H1 (cell line): ENCODE data around the gene NR3C2. TPM values are rescaled to one million over a fixed set of nuclear protein-coding genes. Genes with fewer than 3 reads are reported as not detected.

ENCODE experiments used
- CTCF ChIA-PET: fragments of 300-600 bp; sonication (Branson Sonifier 250); formaldehyde crosslinking; loops from one replicate; lab custom pipeline; 2021; ENCODE audit not compliant: partially characterized antibody; lab: Charles Lee
- POLR2A ChIA-PET: fragments of 300-600 bp; sonication (Branson Sonifier 250); formaldehyde crosslinking; loops from one replicate; lab custom pipeline; 2021; ENCODE audit warnings: inconsistent platforms; ENCODE audit not compliant: partially characterized antibody; lab: Charles Lee
- DNase-seq, 2 experiments: peaks; one replicate each; pipeline versions ENCODE4 v3.0.0 to v3.0.0-alpha.2; 2010 to 2022; ENCODE audit warnings: low spot score in 2 of 2, low read depth in 1 of 2, mixed read lengths in 1 of 2
- FAIRE-seq: peaks from 2 replicates; lab custom pipeline; 2011; peaks lifted over from hg19 to GRCh38; lab: Jason Lieb, UNC
- H2AFZ ChIP-seq: 2 replicates; pipeline ENCODE4 v1.8.1; 2012; ENCODE audit warnings: low read length, inconsistent platforms
- H2AK5ac ChIP-seq: 2 replicates; pipeline ENCODE4 v1.6.1; 2013; ENCODE audit warnings: low read depth, low read length
- H2BK120ac ChIP-seq: replicated peaks from 2 replicates; pipeline ENCODE3; 2013; ENCODE audit warnings: low read depth, low read length, inconsistent platforms
- H2BK12ac ChIP-seq: 2 replicates; pipeline ENCODE4 v1.6.1; 2013; ENCODE audit warnings: low read depth, low read length
- H2BK15ac ChIP-seq: 2 replicates; pipeline ENCODE4 v1.6.1; 2013; ENCODE audit warnings: low read length
- H2BK20ac ChIP-seq: 2 replicates; pipeline ENCODE4 v1.6.1; 2013; ENCODE audit warnings: low read length
- H2BK5ac ChIP-seq: 2 replicates; pipeline ENCODE4 v1.6.1; 2013; ENCODE audit warnings: low read depth, low read length
- H3K14ac ChIP-seq: 2 replicates; pipeline ENCODE4 v1.6.1; 2013; ENCODE audit warnings: inconsistent platforms; ENCODE audit not compliant: insufficient read length
- H3K18ac ChIP-seq: 2 replicates; pipeline ENCODE4 v1.6.1; 2013; ENCODE audit warnings: low read length; ENCODE audit errors: extremely low read depth
- H3K23ac ChIP-seq: 2 replicates; pipeline ENCODE4 v1.6.1; 2013; ENCODE audit warnings: inconsistent platforms; ENCODE audit not compliant: insufficient read length
- H3K23me2 ChIP-seq: 2 replicates; pipeline ENCODE4 v1.6.1; 2013; ENCODE audit warnings: low read depth, low read length
- H3K27ac ChIP-seq: 2 replicates; pipeline ENCODE4 v1.6.1; 2011; ENCODE audit warnings: low read depth, low read length, inconsistent platforms
- H3K27me3 ChIP-seq, 4 experiments: replicated peaks in 1 of 4; 1 replicate in 1 of 4; 2 replicates in 3 of 4; pipeline versions ENCODE4 v1.6.1 to v1.8.1; 2011 to 2013; ENCODE audit warnings: low read length in 3 of 4, mild to moderate bottlenecking in 3 of 4, inconsistent platforms in 2 of 4, mixed read lengths in 2 of 4, moderate library complexity in 1 of 4; ENCODE audit not compliant: control insufficient read depth in 3 of 4, insufficient read depth in 3 of 4; ENCODE audit errors: extremely low read depth in 1 of 4
- H3K36me3 ChIP-seq, 4 experiments: 2 replicates each; pipeline versions ENCODE4 v1.6.1 to v1.8.1; 2011 to 2013; ENCODE audit warnings: mild to moderate bottlenecking in 4 of 4, low read length in 3 of 4, moderate library complexity in 2 of 4, control low read depth in 1 of 4, inconsistent platforms in 1 of 4; ENCODE audit not compliant: insufficient read depth in 4 of 4, control insufficient read depth in 2 of 4
- H3K4ac ChIP-seq: replicated peaks from 2 replicates; pipeline ENCODE3; 2013; ENCODE audit warnings: low read length, low read depth, mixed read lengths, inconsistent platforms; ENCODE audit not compliant: insufficient read length
- H3K4me1 ChIP-seq, 4 experiments: replicated peaks in 1 of 4; 1 replicate in 1 of 4; 2 replicates in 3 of 4; pipeline versions ENCODE4 v1.6.1 to v1.8.1; 2011 to 2013; ENCODE audit warnings: low read length in 3 of 4, inconsistent platforms in 2 of 4, mixed read lengths in 1 of 4; ENCODE audit not compliant: insufficient read depth in 4 of 4, control insufficient read depth in 3 of 4
- H3K4me2 ChIP-seq, 2 experiments: 2 replicates each; pipeline versions ENCODE4 v1.6.1 to v1.8.1; 2011 to 2013; ENCODE audit warnings: low read depth in 2 of 2, low read length in 2 of 2, control low read depth in 1 of 2, inconsistent platforms in 1 of 2, mild to moderate bottlenecking in 1 of 2; ENCODE audit not compliant: insufficient read depth in 1 of 2
- H3K4me3 ChIP-seq, 4 experiments: fragments of 200-600, 300-600 bp in 1 of 4; sonication (generic), shearing (Covaris generic), sonication (Bioruptor Twin) in 1 of 4; 2 replicates each; pipeline versions ENCODE4 v1.5.1 to v1.8.1; 2011 to 2016; ENCODE audit warnings: low read length in 4 of 4, low read depth in 3 of 4, control low read depth in 2 of 4, inconsistent platforms in 2 of 4, mild to moderate bottlenecking in 2 of 4, mixed read lengths in 1 of 4, moderate library complexity in 1 of 4; ENCODE audit not compliant: insufficient read depth in 2 of 4; ENCODE audit errors: extremely low read depth in 1 of 4
- H3K56ac ChIP-seq: replicated peaks from 2 replicates; pipeline ENCODE3; 2013; ENCODE audit warnings: low read depth, mild to moderate bottlenecking, mixed read lengths, low read length, inconsistent platforms; ENCODE audit not compliant: insufficient read length
- H3K79me1 ChIP-seq: 2 replicates; pipeline ENCODE4 v1.6.1; 2013; ENCODE audit warnings: low read depth, low read length, control low read depth
- H3K79me2 ChIP-seq, 2 experiments: 2 replicates each; pipeline versions ENCODE4 v1.6.1 to v1.8.1; 2012 to 2013; ENCODE audit warnings: low read length in 2 of 2, mild to moderate bottlenecking in 2 of 2, inconsistent platforms in 1 of 2; ENCODE audit not compliant: insufficient read depth in 2 of 2, control insufficient read depth in 1 of 2
- H3K9ac ChIP-seq, 4 experiments: replicated peaks in 1 of 4; 1 replicate in 1 of 4; 2 replicates in 3 of 4; pipeline versions ENCODE4 v1.6.1 to v1.8.1; 2011 to 2013; ENCODE audit warnings: low read depth in 3 of 4, low read length in 3 of 4, control low read depth in 2 of 4, mild to moderate bottlenecking in 2 of 4, moderate library complexity in 2 of 4, inconsistent platforms in 1 of 4; ENCODE audit errors: extremely low read depth in 1 of 4
- H3K9me3 ChIP-seq, 2 experiments: 2 replicates each; pipeline versions ENCODE4 v1.6.1 to v1.8.1; 2012 to 2013; ENCODE audit warnings: mild to moderate bottlenecking in 2 of 2, moderate library complexity in 2 of 2, control low read depth in 1 of 2, inconsistent platforms in 1 of 2, low read depth in 1 of 2, low read length in 1 of 2, mixed read lengths in 1 of 2; ENCODE audit not compliant: insufficient read depth in 2 of 2
- H4K20me1 ChIP-seq, 2 experiments: replicated peaks in 1 of 2; 2 replicates each; pipeline versions ENCODE3 to v1.8.1; 2011 to 2013; ENCODE audit warnings: inconsistent platforms in 2 of 2, low read length in 2 of 2, mild to moderate bottlenecking in 1 of 2; ENCODE audit not compliant: insufficient read depth in 2 of 2, control insufficient read depth in 1 of 2
- H4K5ac ChIP-seq: 2 replicates; pipeline ENCODE4 v1.6.1; 2013; ENCODE audit warnings: low read length, low read depth, mixed read lengths, inconsistent platforms; ENCODE audit not compliant: insufficient read length
- H4K8ac ChIP-seq: 2 replicates; pipeline ENCODE4 v1.8.0; 2013; ENCODE audit warnings: mild to moderate bottlenecking, moderate library complexity, low read length, inconsistent platforms; ENCODE audit not compliant: insufficient read depth; ENCODE audit errors: extremely low read depth
- H4K91ac ChIP-seq: replicated peaks from 2 replicates; pipeline ENCODE3; 2013; ENCODE audit warnings: low read length, mixed read lengths, inconsistent platforms; ENCODE audit not compliant: insufficient read length
- ATF2 ChIP-seq: IDR thresholded peaks from 2 replicates; pipeline ENCODE4 v1.6.1; 2012; ENCODE audit warnings: low read length, inconsistent platforms
- EGR1 ChIP-seq: IDR thresholded peaks from 2 replicates; pipeline ENCODE4 v1.6.1; 2011; ENCODE audit warnings: low read depth, low read length, borderline replicate concordance
- EP300 ChIP-seq, 2 experiments: IDR thresholded peaks; 1 replicate in 1 of 2; 2 replicates in 1 of 2; pipeline ENCODE4 v1.6.1; 2011 to 2012; ENCODE audit warnings: low read depth in 2 of 2, low read length in 2 of 2, mild to moderate bottlenecking in 2 of 2, borderline replicate concordance in 1 of 2, inconsistent platforms in 1 of 2, moderate library complexity in 1 of 2
- HDAC6 ChIP-seq: IDR thresholded peaks from one replicate; pipeline ENCODE4 v1.7.1; 2012; ENCODE audit warnings: low read depth, mild to moderate bottlenecking, inconsistent platforms, low read length, moderate library complexity
- KDM4A ChIP-seq: IDR thresholded peaks from one replicate; pipeline ENCODE4 v1.7.1; 2012; ENCODE audit warnings: low read depth, mild to moderate bottlenecking, moderate library complexity, low read length, inconsistent platforms; ENCODE audit not compliant: severe bottlenecking
- KDM5A ChIP-seq: fragments of 200-600 bp; IDR thresholded peaks from 2 replicates; pipeline ENCODE4 v1.7.1; 2012; ENCODE audit warnings: mild to moderate bottlenecking, low read length, inconsistent platforms, mixed read lengths
- RXRA ChIP-seq: IDR thresholded peaks from 2 replicates; pipeline ENCODE4 v1.6.1; 2011; ENCODE audit warnings: low read depth, mild to moderate bottlenecking, low read length, moderate library complexity; ENCODE audit not compliant: insufficient read depth
- SIN3A ChIP-seq, 2 experiments: IDR thresholded peaks in 1 of 2; conservative IDR thresholded peaks in 1 of 2; 2 replicates each; pipeline ENCODE4 v1.6.1; 2011 to 2012; ENCODE audit warnings: low read length in 2 of 2, improper control_type of control experiment in 1 of 2, low read depth in 1 of 2, mild to moderate bottlenecking in 1 of 2
- SIX5 ChIP-seq: IDR thresholded peaks from 2 replicates; pipeline ENCODE4 v1.6.1; 2011; ENCODE audit warnings: mild to moderate bottlenecking, low read depth, low read length
- ZNF274 ChIP-seq: IDR thresholded peaks from 2 replicates; pipeline ENCODE4 v1.7.0; 2012; ENCODE audit warnings: low read length, borderline replicate concordance; ENCODE audit errors: extremely low read depth
- WGBS, 2 experiments: shearing (Covaris generic) in 1 of 2; methylation state at CpG; one replicate each; pipeline versions ENCODE4 v1.1.6 to v1.1.7; 2013 to 2015; ENCODE audit warnings: low lambda C conversion rate in 2 of 2, mixed read lengths in 2 of 2, inconsistent platforms in 1 of 2, low coverage in 1 of 2, missing lambda C conversion rate in 1 of 2; ENCODE audit not compliant: insufficient replicate concordance in 2 of 2, insufficient coverage in 1 of 2, insufficient read length in 1 of 2; ENCODE audit errors: extremely low coverage in 1 of 2, missing lambda C conversion rate in 1 of 2; 5-methylcytosine and 5-hydroxymethylcytosine counted together
- polyA plus RNA-seq, 7 experiments: library from polyadenylated mRNA; depleted of rRNA in 3 of 7; stranded (reverse) in 5 of 7; unstranded in 2 of 7; fragments of >200 nt in 5 of 7; fragments of 200-250 nt in 2 of 7; gene quantifications; 1 replicate in 5 of 7; 2 replicates in 1 of 7; 4 replicates in 1 of 7; pipeline versions ENCODE4 v1.2.1 to v1.2.3, GENCODE V29; 2011 to 2013; ENCODE audit warnings: missing spikeins in 2 of 7, mixed read lengths in 2 of 7
- total RNA-seq: library from RNA; stranded (reverse); fragmentation: NEBNext Ultra II Directional; extraction: Animal tissue kit (Norgen Biotek cat#: 25700); gene quantifications from 2 replicates; pipeline ENCODE4 v1.2.1, GENCODE V29; 2021

The NR3C2 gene
- total and polyA plus RNA-seq, 2 of the 8 experiments (the other 6 are each of a cell fraction or from before 2014, with no cell fraction given) = 0.80 to 3.9 TPM

DNA sequence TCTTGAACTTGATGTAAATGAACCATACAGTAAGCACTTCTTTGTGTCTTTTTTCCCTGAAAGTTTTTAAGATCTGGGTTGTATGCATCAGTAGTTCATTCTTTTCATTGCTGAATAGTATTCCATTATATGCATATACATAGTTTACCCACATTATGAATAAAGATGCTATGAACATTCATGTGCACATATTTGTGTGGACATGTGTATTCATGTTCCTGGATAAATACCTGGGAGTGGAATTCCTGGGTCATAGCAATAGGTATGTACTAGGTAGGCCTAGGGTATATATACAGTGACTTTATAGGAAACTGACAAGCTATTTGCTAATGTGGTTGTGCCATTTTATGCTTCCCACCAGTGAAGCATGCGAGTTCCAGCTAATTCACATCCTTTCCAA lies 215.9 kb downstream of the NR3C2 start:
- Histone ChIP-seq H3K23me2 (no peaks in the 10 kb centered on the region), H2BK120ac (no peak overlapping the region), H2BK20ac (no peak overlapping the region), H3K4me3 (no peak overlapping the region), H3K9me3 (no peaks in the 10 kb centered on the region), H3K9ac (no peak overlapping the region), H3K4ac (no peak overlapping the region), H4K91ac (no peak overlapping the region), H3K27me3 (no peaks in the 10 kb centered on the region), H4K8ac (no peak overlapping the region), H3K4me1 (peaks cover 0 to 2% (median 0%) of the 10 kb centered on the region in 4 experiments; a peak in 1 of 7 replicates), H2AK5ac (no peak overlapping the region), H2BK12ac (no peak overlapping the region), H2BK5ac (no peak overlapping the region), H4K20me1 (no peaks in the 10 kb centered on the region), H3K4me2 (no peak overlapping the region), H3K27ac (no peak overlapping the region), H3K79me2 (no peaks in the 10 kb centered on the region), H3K56ac (no peak overlapping the region), H3K36me3 (no peaks in the 10 kb centered on the region), H2AFZ (no peak overlapping the region), H3K23ac (no peak overlapping the region), H3K18ac (no peak overlapping the region), H4K5ac (no peak overlapping the region), H3K79me1 (no peaks in the 10 kb centered on the region), H2BK15ac (no peak overlapping the region), H3K14ac (no peak overlapping the region)
- ChIA-PET POLR2A (no interaction called here), CTCF (no interaction called here)
- DNase-seq = no peak
- WGBS, 2 experiments = 88% methylated on average over 1 of the region's 1 CpG; no CpG with 5 or more reads in 1 of the 2 experiments
- FAIRE-seq = no peak
- TF ChIP-seq SIX5 (no peak), EP300 (IDR thresholded peaks at IDR 0.05; ENCODE audit: borderline replicate concordance in 1 of 2, low read depth in 2 of 2, low read length in 2 of 2) (no peak), RXRA (no peak), ZNF274 (no peak), ATF2 (no peak), HDAC6 (no peak), KDM4A (no peak), EGR1 (no peak), KDM5A (no peak), SIN3A (conservative IDR thresholded peaks at IDR 0.05 in 1 of 2, IDR thresholded peaks at IDR 0.05 in 1 of 2; ENCODE audit: low read depth in 1 of 2, low read length in 2 of 2) (no peak)
